Lower leg skin (tissue), 4 donors: Measurements from ENCODE around the gene LPXN. TPM values are rescaled to one million over a fixed set of nuclear protein-coding genes. Genes with fewer than 3 reads are reported as not detected.

Experiments used
- DNase-seq, 2 donors: peaks; one replicate each; pipeline ENCODE4 v3.0.0-alpha.2; 2019; ENCODE audit warnings: low spot score in 2 of 2
- H3K4me3 ChIP-seq: fragments of 200-600 bp; sonication (generic); 2 replicates; pipeline ENCODE4 v1.5.1; 2017; ENCODE audit warnings: mild to moderate bottlenecking, low read depth; ENCODE audit not compliant: poor library complexity, severe bottlenecking
- POLR2A ChIP-seq, 2 donors: fragments of 450-650 bp; IDR thresholded peaks; one replicate each; pipeline ENCODE4 v1.6.1; 2016 to 2017; ENCODE audit warnings: antibody characterized with exemption in 2 of 2, mild to moderate bottlenecking in 1 of 2, moderate library complexity in 1 of 2
- whole genome bisulfite sequencing, 2 donors: methylation state at CpG; one replicate each; pipeline ENCODE4 v1.1.5; 2018; 5-methylcytosine and 5-hydroxymethylcytosine counted together
- intact Hi-C: fragments of 100-400 bp; cut with DNase I; formaldehyde crosslinking; loops from one replicate; pipeline ENCODE4 v1.15.0; 2023; ENCODE audit warnings: low total_unique reads
- total RNA-seq, 4 donors: library from RNA; depleted of rRNA; stranded (reverse); fragments of >200 nt; gene quantifications; one replicate each; pipeline ENCODE4 v1.1.0, GENCODE V29; 2016
- TF ChIP-seq, protein P1 (sequence below), 3 donors: fragments of 450-650 bp; IDR thresholded peaks; one replicate each; pipeline ENCODE4 v1.5.1; 2016; ENCODE audit warnings: antibody characterized with exemption in 3 of 3, mild to moderate bottlenecking in 3 of 3, moderate library complexity in 2 of 3

LPXN gene
- total RNA-seq, 4 donors from 2014 or later = 4.1 to 7.7 (median 5.4) TPM

DNA sequence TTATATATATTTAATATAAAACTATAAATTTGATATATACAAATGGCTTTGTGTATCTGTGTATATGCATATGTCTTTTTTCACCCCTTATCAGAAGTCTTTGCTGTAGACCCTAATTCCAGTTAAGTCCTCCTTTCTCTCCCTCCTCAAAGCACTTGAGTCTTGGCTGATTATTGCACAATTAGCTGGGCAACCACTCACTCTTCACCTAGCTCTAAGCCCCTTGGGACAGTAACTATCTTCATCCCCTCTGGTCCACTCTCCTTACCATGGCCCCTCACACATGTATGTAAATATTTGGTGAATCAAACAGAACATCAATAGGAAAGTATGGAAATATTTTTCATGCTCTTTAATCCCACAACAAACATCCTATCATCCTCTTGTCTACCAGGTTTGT lies 66.8 kb downstream of the LPXN start:
- intact Hi-C loops = no loop called here
- no peak overlapping the region for H3K4me3 ChIP-seq
- TF ChIP-seq POLR2A (IDR thresholded peaks at IDR 0.05) = no peak
- TF ChIP-seq, protein P1, sequence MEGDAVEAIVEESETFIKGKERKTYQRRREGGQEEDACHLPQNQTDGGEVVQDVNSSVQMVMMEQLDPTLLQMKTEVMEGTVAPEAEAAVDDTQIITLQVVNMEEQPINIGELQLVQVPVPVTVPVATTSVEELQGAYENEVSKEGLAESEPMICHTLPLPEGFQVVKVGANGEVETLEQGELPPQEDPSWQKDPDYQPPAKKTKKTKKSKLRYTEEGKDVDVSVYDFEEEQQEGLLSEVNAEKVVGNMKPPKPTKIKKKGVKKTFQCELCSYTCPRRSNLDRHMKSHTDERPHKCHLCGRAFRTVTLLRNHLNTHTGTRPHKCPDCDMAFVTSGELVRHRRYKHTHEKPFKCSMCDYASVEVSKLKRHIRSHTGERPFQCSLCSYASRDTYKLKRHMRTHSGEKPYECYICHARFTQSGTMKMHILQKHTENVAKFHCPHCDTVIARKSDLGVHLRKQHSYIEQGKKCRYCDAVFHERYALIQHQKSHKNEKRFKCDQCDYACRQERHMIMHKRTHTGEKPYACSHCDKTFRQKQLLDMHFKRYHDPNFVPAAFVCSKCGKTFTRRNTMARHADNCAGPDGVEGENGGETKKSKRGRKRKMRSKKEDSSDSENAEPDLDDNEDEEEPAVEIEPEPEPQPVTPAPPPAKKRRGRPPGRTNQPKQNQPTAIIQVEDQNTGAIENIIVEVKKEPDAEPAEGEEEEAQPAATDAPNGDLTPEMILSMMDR (IDR thresholded peaks at IDR 0.05) = no peak
- DNase-seq = no peak

DNA sequence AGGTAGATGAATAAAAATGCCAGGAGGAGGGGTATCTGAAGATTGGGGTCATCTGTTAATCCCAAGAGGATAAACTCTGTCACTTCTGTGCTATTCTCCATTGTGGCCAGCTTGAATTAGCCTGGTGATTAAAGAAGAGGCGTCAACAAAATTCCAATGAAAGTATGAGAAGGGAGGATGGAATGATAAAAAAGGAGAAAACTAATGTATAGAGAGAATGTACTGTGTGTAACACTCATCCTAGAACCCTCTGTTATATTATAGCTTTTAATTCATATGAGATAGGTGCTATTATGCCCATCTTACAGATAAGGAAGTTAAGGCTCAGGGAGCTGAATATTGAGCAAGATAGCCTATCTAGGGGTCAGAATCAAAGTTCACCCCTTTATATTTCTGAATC lies 67.7 kb downstream of the LPXN start, which contains the start of gene OR5B21:
Gene OR5B21 (minus strand): TSS at position 101 of the 400 bp plus-strand sequence. CDS start 0 bp downstream, at position 101.
- intact Hi-C loops = no loop called here
- DNase-seq = no peak
- H3K4me3 ChIP-seq = no peak within 1 kb of the TSS
- WGBS, 2 donors = 100% methylated on average over 1 of the region's 1 CpG
- TF ChIP-seq, protein P1 (IDR thresholded peaks at IDR 0.05) = no peak
- no peak for TF ChIP-seq POLR2A (IDR thresholded peaks at IDR 0.05)

DNA sequence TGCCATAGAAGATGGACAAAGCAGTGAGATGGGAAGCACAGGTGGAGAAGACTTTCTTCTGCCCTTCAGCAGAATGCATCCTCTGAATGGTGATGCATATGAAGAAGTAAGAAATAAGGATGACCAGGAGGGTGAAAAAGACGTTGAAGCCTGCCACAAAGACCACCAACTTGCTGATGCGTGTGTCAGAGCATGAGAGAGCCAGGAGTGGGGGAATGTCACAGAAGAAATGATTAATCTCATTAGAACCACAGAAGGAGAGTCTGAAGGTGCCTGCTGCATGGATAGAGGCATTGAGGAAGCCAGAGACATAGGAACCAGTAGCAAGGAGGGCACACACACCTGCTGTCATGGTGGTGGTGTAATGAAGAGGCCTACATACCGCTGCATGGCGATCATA lies 68.3 kb downstream of the LPXN start:
- no peak overlapping the region for H3K4me3 ChIP-seq
- TF ChIP-seq, protein P1 (IDR thresholded peaks at IDR 0.05) = no peak
- no peak for TF ChIP-seq POLR2A (IDR thresholded peaks at IDR 0.05)
- no peak for DNase-seq
- intact Hi-C loops = no loop called here
- WGBS, 2 donors = 85 to 90% methylated on average over 4 of the region's 4 CpGs

DNA sequence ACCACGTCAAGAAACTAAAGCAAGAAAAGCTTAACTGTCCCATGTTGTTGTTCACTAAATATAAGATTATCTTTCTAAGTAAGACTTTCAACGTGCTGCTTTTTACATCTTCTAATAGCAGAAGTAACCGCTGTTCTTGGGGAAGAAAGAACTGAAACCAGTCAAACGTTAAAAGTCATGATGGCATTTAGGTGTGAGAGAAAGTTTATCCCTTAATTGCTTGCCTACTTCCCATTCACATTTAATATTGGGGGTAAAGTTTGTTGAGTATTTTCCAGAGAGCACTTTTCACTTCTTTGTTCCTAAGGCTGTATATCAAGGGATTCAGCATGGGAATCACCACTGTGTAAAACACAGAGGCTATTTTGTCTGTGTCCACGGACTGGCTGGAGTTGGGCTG lies 68.7 kb downstream of the LPXN start:
- TF ChIP-seq, protein P1 (IDR thresholded peaks at IDR 0.05) = no peak
- no peak overlapping the region for H3K4me3 ChIP-seq
- intact Hi-C loops = no loop called here
- no peak for DNase-seq
- WGBS, 2 donors = 77 to 81% methylated on average over 5 of the region's 5 CpGs

DNA sequence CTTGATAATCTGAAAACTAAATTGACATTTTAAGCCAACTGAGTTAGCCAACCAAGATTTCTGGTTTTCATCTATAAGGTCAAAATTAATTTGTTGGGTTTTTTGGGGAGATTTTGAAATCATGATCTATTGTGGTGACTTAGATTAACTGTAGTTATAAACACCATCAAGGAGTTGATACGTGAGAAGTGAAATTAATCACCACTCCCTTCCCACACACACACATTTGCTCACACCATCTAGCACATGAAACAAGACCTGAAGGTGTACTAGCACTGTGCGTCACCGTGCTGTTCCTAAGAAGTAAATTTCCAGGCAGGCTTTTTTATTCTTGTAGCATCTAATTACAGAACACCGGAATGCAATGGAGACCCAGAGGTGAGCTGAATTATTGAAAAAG lies 69.8 kb downstream of the LPXN start:
- WGBS, 2 donors = 84 to 87% methylated on average over 4 of the region's 4 CpGs
- DNase-seq = no peak
- intact Hi-C loops = no loop called here
- TF ChIP-seq POLR2A (IDR thresholded peaks at IDR 0.05) = no peak
- TF ChIP-seq, protein P1 (IDR thresholded peaks at IDR 0.05) = no peak
- H3K4me3 ChIP-seq = no peak overlapping the region

DNA sequence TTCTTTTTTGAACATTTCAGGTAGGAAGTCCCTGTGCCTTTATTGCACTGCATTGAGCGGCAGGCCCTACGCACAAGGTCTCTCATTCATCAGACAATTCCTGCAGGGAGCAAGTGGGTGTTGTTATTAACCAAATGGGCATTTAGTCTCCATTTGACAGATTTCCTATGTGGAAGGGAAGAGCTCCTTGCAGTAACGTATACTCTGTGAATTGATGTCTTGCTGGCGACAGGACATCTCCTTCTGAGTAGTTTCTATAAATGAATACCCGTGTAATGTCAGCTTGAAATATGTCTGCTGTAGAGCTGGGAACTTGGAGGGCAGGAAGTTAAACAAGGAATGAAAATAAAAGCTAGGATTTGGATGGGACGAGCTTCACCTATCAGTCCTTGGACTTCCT lies 71.4 kb downstream of the LPXN start:
- TF ChIP-seq, protein P1 (IDR thresholded peaks at IDR 0.05) = no peak
- TF ChIP-seq POLR2A (IDR thresholded peaks at IDR 0.05) = no peak
- 75 to 89% methylated on average over 6 of the region's 6 CpGs for WGBS, 2 donors
- intact Hi-C loops = no loop called here
- DNase-seq = no peak
- H3K4me3 ChIP-seq = no peak overlapping the region
